Esophagus squamous epithelium (tissue), 5 donors: Measurements from ENCODE around the gene EFCAB8. TPM values are rescaled to one million over a fixed set of nuclear protein-coding genes. Genes with fewer than 3 reads are reported as not detected.

Source experiments
- DNase-seq: peaks from one replicate; lab custom pipeline; 2025; lab: John Stamatoyannopoulos, UW
- H3K27ac ChIP-seq, 4 donors: fragments of 200-600 bp; sonication (generic); one replicate each; pipeline ENCODE4 v1.5.1; 2016 to 2019; ENCODE audit warnings: mild to moderate bottlenecking in 1 of 4
- H3K27me3 ChIP-seq, 4 donors: fragments of 200-600 bp; sonication (generic); 1 replicate in 3 of 4; 2 replicates in 1 of 4; pipeline versions ENCODE4 v1.5.1 to v1.6.0; 2017 to 2021; ENCODE audit warnings: antibody characterized with exemption in 1 of 4
- H3K36me3 ChIP-seq, 3 donors: fragments of 200-600 bp; sonication (generic); one replicate each; pipeline ENCODE4 v1.5.1; 2016 to 2019
- H3K4me1 ChIP-seq, 3 donors: fragments of 200-600 bp; sonication (generic); one replicate each; pipeline ENCODE4 v1.5.1; 2017 to 2019
- H3K4me3 ChIP-seq, 4 donors: fragments of 200-600 bp; sonication (generic); 1 replicate in 3 of 4; 2 replicates in 1 of 4; pipeline ENCODE4 v1.5.1; 2016 to 2019; ENCODE audit warnings: mild to moderate bottlenecking in 2 of 4, moderate library complexity in 1 of 4
- H3K9me3 ChIP-seq, 3 donors: fragments of 200-600 bp; sonication (generic); one replicate each; pipeline ENCODE4 v1.5.1; 2016 to 2019
- POLR2A ChIP-seq, 4 donors: fragments of 450-650 bp; IDR thresholded peaks; one replicate each; pipeline ENCODE4 v1.6.1; 2017; ENCODE audit warnings: antibody characterized with exemption in 4 of 4, mild to moderate bottlenecking in 4 of 4, moderate library complexity in 3 of 4
- WGBS, 2 donors: methylation state at CpG; one replicate each; pipeline ENCODE4 v1.1.5; 2018; 5-methylcytosine and 5-hydroxymethylcytosine counted together
- intact Hi-C: fragments of 100-400 bp; cut with DNase I; formaldehyde crosslinking; loops from one replicate; pipeline ENCODE4 v1.15.0; 2022
- total RNA-seq, 4 donors: library from RNA; depleted of rRNA; stranded (reverse); fragments of >200 nt; gene quantifications; one replicate each; pipeline ENCODE4 v1.1.0, GENCODE V29; 2016
- TF ChIP-seq, protein P1 (sequence below), 6 experiments: fragments of 450-650 bp in 4 of 6; fragments of 200-600 bp in 2 of 6; sonication (generic) in 2 of 6; IDR thresholded peaks; one replicate each; pipeline ENCODE4 v1.5.1; 2016 to 2019; ENCODE audit warnings: antibody characterized with exemption in 6 of 6, mild to moderate bottlenecking in 4 of 6, moderate library complexity in 4 of 6
- donor health status: DM: yes; HTN: yes; CAD: no.

EFCAB8 gene
- total RNA-seq, 4 donors from 2014 or later = 0.38 TPM; not detected in 3

DNA sequence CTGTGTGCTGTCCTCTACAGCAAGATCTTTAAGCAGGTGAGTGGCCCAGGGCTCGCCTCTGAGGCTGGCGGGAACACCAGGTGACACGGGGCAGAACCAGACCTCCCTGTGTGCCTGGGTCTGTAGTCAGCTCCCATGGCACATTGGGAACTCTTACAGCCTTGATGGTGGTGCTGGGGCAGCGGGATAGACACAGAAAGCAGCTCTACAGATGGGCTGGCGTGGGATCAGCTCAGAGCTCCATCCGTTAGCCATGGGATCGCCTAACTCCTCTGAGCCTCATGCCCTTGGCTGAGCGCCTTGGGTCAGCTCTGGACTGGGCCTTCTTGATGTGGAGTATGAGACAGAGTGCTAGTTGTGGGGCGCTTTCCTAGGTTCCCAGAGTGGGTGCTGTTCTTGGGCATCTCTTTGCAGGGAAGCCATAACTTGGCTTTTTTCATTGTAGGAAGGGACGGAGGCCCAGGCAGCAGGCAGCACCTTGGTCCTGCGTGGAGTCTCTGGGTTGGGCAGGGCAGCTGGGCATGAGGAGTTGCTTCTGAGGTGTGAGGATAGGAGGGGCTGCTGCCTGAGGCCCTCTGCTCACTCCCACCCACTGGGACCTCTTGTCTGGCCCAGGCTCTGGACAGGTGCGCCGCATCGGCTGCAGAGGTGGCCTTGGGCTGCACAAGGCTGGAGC lies 51.3 kb downstream of the EFCAB8 start:
- Histone ChIP-seq H3K27me3 (peaks cover 0 to 2% (median 0%) of the 10 kb centered on the region in 4 donors), H3K9me3 (peaks cover 0 to 4% (median 0%) of the 10 kb centered on the region in 3 donors), H3K36me3 (no peaks in the 10 kb centered on the region), H3K4me3 (no peak overlapping the region), H3K4me1 (no peaks in the 10 kb centered on the region), H3K27ac (no peak overlapping the region)
- 85% methylated on average over 10 to 12 of the region's 14 CpGs for WGBS, 2 donors
- no peak for TF ChIP-seq POLR2A (IDR thresholded peaks at IDR 0.05)
- TF ChIP-seq, protein P1, sequence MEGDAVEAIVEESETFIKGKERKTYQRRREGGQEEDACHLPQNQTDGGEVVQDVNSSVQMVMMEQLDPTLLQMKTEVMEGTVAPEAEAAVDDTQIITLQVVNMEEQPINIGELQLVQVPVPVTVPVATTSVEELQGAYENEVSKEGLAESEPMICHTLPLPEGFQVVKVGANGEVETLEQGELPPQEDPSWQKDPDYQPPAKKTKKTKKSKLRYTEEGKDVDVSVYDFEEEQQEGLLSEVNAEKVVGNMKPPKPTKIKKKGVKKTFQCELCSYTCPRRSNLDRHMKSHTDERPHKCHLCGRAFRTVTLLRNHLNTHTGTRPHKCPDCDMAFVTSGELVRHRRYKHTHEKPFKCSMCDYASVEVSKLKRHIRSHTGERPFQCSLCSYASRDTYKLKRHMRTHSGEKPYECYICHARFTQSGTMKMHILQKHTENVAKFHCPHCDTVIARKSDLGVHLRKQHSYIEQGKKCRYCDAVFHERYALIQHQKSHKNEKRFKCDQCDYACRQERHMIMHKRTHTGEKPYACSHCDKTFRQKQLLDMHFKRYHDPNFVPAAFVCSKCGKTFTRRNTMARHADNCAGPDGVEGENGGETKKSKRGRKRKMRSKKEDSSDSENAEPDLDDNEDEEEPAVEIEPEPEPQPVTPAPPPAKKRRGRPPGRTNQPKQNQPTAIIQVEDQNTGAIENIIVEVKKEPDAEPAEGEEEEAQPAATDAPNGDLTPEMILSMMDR (IDR thresholded peaks at IDR 0.05) = no peak
- no peak for DNase-seq
- intact Hi-C loops = loop anchor here (10.0 kb wide), 1 partner anchor 185 kb away; no protein-coding TSS in a partner anchor

DNA sequence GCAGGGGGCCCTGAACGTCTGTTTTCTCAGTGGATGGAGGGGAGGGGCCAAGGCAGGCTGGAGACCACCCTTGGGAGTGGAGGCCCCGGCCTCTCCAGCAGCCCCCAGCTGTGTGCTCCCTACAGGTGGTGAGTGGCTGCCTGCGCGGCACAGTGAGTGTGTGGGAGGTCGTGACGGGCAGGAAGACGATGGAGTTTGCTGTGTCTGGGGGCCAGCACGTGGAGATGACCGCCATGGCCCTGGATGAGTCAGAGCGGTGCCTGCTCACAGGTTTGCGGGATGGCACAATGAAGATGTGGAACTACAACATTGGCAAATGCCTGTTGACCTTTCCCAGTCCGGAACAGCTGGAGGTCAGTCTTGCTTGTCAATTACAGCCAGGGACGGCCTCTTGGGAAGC lies 52.6 kb downstream of the EFCAB8 start:
- Histone ChIP-seq H3K4me1 (no peaks in the 10 kb centered on the region), H3K27ac (no peak overlapping the region), H3K36me3 (no peaks in the 10 kb centered on the region), H3K9me3 (peaks cover 0 to 18% (median 11%) of the 10 kb centered on the region in 3 donors), H3K4me3 (no peak overlapping the region), H3K27me3 (peaks cover 0 to 2% (median 0%) of the 10 kb centered on the region in 4 donors)
- DNase-seq = no peak
- intact Hi-C loops = no loop called here
- WGBS, 2 donors = 66 to 80% methylated on average over 6 to 11 of the region's 13 CpGs
- no peak for TF ChIP-seq POLR2A (IDR thresholded peaks at IDR 0.05)
- TF ChIP-seq, protein P1 (IDR thresholded peaks at IDR 0.05) = no peak

DNA sequence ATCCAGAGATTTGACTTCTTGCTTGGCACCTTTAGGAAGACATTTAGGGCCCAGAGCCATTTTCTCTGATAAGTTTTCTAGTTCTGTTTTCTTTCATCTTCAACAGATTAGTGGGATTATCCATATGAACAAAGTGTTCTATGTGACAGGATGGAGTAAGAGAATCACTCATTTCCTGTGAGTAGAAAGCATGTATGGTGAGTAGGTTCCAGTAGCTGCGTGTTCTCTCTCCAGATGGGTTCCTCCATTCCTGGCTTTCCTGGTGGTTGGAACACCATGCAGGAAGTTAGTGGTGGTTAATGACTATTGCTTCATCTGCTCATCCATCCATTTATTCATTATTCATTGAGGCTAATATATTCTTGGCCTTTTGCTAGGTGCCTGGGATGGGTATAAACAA lies 54.0 kb downstream of the EFCAB8 start:
- Histone ChIP-seq H3K4me1 (no peaks in the 10 kb centered on the region), H3K27ac (no peak overlapping the region), H3K36me3 (no peaks in the 10 kb centered on the region), H3K4me3 (no peak overlapping the region), H3K9me3 (peaks cover 0 to 21% (median 15%) of the 10 kb centered on the region in 3 donors), H3K27me3 (peaks cover 0 to 2% (median 0%) of the 10 kb centered on the region in 4 donors)
- DNase-seq = no peak
- TF ChIP-seq POLR2A (IDR thresholded peaks at IDR 0.05) = no peak
- TF ChIP-seq, protein P1 (IDR thresholded peaks at IDR 0.05) = no peak
- WGBS, 2 donors = 56 to 67% methylated on average over 1 of the region's 1 CpG
- intact Hi-C loops = no loop called here

DNA sequence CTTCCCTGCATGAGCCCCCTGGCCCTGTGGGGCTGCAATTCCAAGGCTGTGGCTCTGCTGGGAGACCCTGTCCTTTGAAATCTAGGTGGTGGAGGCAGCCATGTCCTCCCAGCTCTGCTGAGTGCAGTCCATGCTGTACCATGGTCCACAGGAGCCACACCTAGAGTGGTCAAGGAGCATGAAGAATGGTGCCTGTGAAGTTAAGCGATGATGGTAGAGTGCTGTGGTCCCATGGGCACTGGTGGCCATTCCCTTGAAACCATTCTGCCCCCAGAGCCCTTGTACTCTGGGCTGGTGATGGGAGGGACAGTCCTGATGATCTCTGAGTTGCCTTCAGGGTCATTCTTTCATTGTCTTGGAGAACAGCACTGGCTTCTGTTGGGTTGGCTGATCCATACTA lies 55.3 kb downstream of the EFCAB8 start:
- 89% methylated on average over 1 of the region's 1 CpG; no CpG with 5 or more reads in 1 of the 2 donors for WGBS, 2 donors
- H3K27ac ChIP-seq = no peak overlapping the region
- H3K4me3 ChIP-seq = no peak overlapping the region
- TF ChIP-seq, protein P1 (IDR thresholded peaks at IDR 0.05) = no peak
- no peak for TF ChIP-seq POLR2A (IDR thresholded peaks at IDR 0.05)
- intact Hi-C loops = no loop called here
- H3K9me3 ChIP-seq = peaks cover 0 to 21% (median 15%) of the 10 kb centered on the region in 3 donors
- H3K27me3 ChIP-seq = peaks cover 0 to 2% (median 0%) of the 10 kb centered on the region in 4 donors
- DNase-seq = no peak
- no peaks in the 10 kb centered on the region for H3K4me1 ChIP-seq
- no peaks in the 10 kb centered on the region for H3K36me3 ChIP-seq

DNA sequence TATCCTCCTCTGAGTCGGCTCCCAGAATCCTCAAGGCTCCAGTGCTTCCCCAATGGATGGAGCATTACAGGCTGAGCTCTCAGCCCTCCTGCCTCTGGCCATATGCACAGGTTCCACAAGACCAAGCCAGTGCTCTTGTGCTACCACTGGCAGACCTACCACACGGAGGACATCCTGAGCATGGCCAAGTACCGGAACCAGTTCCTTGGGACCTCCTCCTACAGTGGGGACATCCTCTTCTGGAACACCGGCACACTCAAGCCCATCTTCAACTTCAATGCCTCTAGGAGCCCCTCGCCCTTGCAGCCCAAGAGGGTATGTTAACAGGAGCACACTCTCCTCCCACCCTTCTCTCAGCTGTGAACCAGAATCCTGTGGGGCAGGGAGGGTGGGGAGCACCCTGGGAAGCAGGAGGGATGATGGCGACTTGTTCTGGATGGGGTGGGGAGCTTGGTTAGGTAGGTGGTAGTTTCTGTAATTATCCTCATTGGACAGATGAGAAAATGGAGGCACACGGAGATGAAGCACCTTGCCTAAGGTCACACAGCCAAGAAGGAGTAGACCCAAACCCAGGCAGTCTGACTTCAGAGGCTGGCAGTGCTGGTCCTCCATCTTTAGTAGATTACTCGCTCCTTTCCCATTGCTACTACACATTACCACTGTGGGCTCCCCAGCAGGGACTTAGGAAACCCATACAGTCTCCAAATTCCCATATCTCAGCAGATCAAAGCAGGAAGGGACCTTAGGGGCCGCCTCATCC lies 58.6 kb downstream of the EFCAB8 start:
- intact Hi-C loops = no loop called here
- Histone ChIP-seq H3K27ac (no peak overlapping the region), H3K4me3 (no peak overlapping the region), H3K9me3 (peaks cover 0 to 21% (median 15%) of the 10 kb centered on the region in 3 donors), H3K4me1 (no peaks in the 10 kb centered on the region), H3K36me3 (no peaks in the 10 kb centered on the region), H3K27me3 (peaks cover 0 to 5% (median 0%) of the 10 kb centered on the region in 4 donors)
- no peak for DNase-seq
- no peak for TF ChIP-seq POLR2A (IDR thresholded peaks at IDR 0.05)
- TF ChIP-seq, protein P1 (IDR thresholded peaks at IDR 0.05) = no peak
- WGBS, 2 donors = 78 to 80% methylated on average over 7 to 9 of the region's 9 CpGs
